Mucosa of stomach (tissue), 1 donor: Measurements from ENCODE around the gene GRIK2.
"Not testable (repeated sequence)": the region's sequence is repeated elsewhere in the genome, so short reads cannot be mapped to it uniquely, and the experiment has no call there.

Experiments
- H3K27me3 ChIP-seq: one replicate; pipeline ENCODE4 v1.7.0; 2013; ENCODE audit warnings: mild to moderate bottlenecking, low read length; ENCODE audit not compliant: control insufficient read depth, insufficient read depth
- H3K36me3 ChIP-seq: one replicate; pipeline ENCODE4 v1.7.0; 2013; ENCODE audit warnings: low read length; ENCODE audit not compliant: control insufficient read depth, insufficient read depth
- H3K4me1 ChIP-seq: one replicate; pipeline ENCODE4 v1.7.0; 2013; ENCODE audit warnings: mild to moderate bottlenecking, low read length; ENCODE audit not compliant: control insufficient read depth, insufficient read depth
- H3K4me3 ChIP-seq: one replicate; pipeline ENCODE4 v1.7.0; 2013; ENCODE audit warnings: low read length
- H3K9ac ChIP-seq: one replicate; pipeline ENCODE4 v1.7.0; 2013; ENCODE audit warnings: mild to moderate bottlenecking, low read length, moderate library complexity
- H3K9me3 ChIP-seq: one replicate; pipeline ENCODE4 v1.7.0; 2013; ENCODE audit warnings: mild to moderate bottlenecking, low read length, moderate library complexity; ENCODE audit not compliant: control insufficient read depth
- donor health status: Pancreatic carcinoma.

Gene GRIK2

GRCh38 chr6:101614774-101615173 is 221.3 kb downstream of the GRIK2 start:
- H3K27me3 ChIP-seq: no peaks in the 10 kb centered on the region
- H3K9me3 ChIP-seq: no peaks in the 10 kb centered on the region
- H3K36me3 ChIP-seq: no peaks in the 10 kb centered on the region
- no peak overlapping the region for H3K9ac ChIP-seq
- no peaks in the 10 kb centered on the region for H3K4me1 ChIP-seq
- H3K4me3 ChIP-seq: no peak overlapping the region

GRCh38 chr6:101626269-101626668 is 232.8 kb downstream of the GRIK2 start:
- Histone ChIP-seq H3K9ac (no peak overlapping the region), H3K36me3 (no peaks in the 10 kb centered on the region)

GRCh38 chr6:101630941-101631340 is 237.4 kb downstream of the GRIK2 start:
- no peak overlapping the region for H3K4me3 ChIP-seq
- H3K9ac ChIP-seq: no peak overlapping the region
- no peaks in the 10 kb centered on the region for H3K9me3 ChIP-seq
- no peaks in the 10 kb centered on the region for H3K27me3 ChIP-seq
- H3K4me1 ChIP-seq: no peaks in the 10 kb centered on the region
- no peaks in the 10 kb centered on the region for H3K36me3 ChIP-seq

More at GRCh38 chr6:101626269-101626668, 232.8 kb downstream of the GRIK2 start:
- H3K4me3 ChIP-seq: no peak overlapping the region
- no peaks in the 10 kb centered on the region for H3K27me3 ChIP-seq
- no peaks in the 10 kb centered on the region for H3K9me3 ChIP-seq
- no peaks in the 10 kb centered on the region for H3K4me1 ChIP-seq

- Histone ChIP-seq H3K4me3 (no peak overlapping the region), H3K27me3 (no peaks in the 10 kb centered on the region), H3K9ac (no peak overlapping the region), H3K36me3 (no peaks in the 10 kb centered on the region), H3K9me3 (no peaks in the 10 kb centered on the region), H3K4me1 (no peaks in the 10 kb centered on the region)
Observed at GRCh38 chr6:101633081-101633480, 239.6 kb downstream of the GRIK2 start.

- not testable (repeated sequence) for H3K4me1 ChIP-seq, H3K27me3 ChIP-seq, H3K9me3 ChIP-seq, H3K36me3 ChIP-seq, H3K4me3 ChIP-seq, H3K9ac ChIP-seq
Observed at GRCh38 chr6:101638865-101639264, 245.4 kb downstream of the GRIK2 start.

GRCh38 chr6:101640131-101640530 is 246.6 kb downstream of the GRIK2 start:
- H3K9me3 ChIP-seq: no peaks in the 10 kb centered on the region
- no peak overlapping the region for H3K4me3 ChIP-seq
- H3K27me3 ChIP-seq: no peaks in the 10 kb centered on the region
- H3K4me1 ChIP-seq: no peaks in the 10 kb centered on the region
- no peaks in the 10 kb centered on the region for H3K36me3 ChIP-seq
- no peak overlapping the region for H3K9ac ChIP-seq

- Histone ChIP-seq H3K4me1 (no peaks in the 10 kb centered on the region), H3K27me3 (no peaks in the 10 kb centered on the region), H3K9ac (no peak overlapping the region), H3K4me3 (no peak overlapping the region), H3K36me3 (no peaks in the 10 kb centered on the region), H3K9me3 (no peaks in the 10 kb centered on the region)
Observed at GRCh38 chr6:101645770-101646169, 252.3 kb downstream of the GRIK2 start.

- no peak overlapping the region for H3K9ac ChIP-seq
- H3K36me3 ChIP-seq: no peaks in the 10 kb centered on the region
- no peak overlapping the region for H3K4me3 ChIP-seq
- no peaks in the 10 kb centered on the region for H3K27me3 ChIP-seq
- H3K4me1 ChIP-seq: no peaks in the 10 kb centered on the region
- no peaks in the 10 kb centered on the region for H3K9me3 ChIP-seq
Observed at GRCh38 chr6:101650402-101651100, 257.0 kb downstream of the GRIK2 start.

GRCh38 chr6:101652079-101652478 is 258.6 kb downstream of the GRIK2 start:
- H3K4me3 ChIP-seq: no peak overlapping the region
- H3K36me3 ChIP-seq: no peaks in the 10 kb centered on the region
- H3K9ac ChIP-seq: no peak overlapping the region
- no peaks in the 10 kb centered on the region for H3K9me3 ChIP-seq
- no peaks in the 10 kb centered on the region for H3K4me1 ChIP-seq
- no peaks in the 10 kb centered on the region for H3K27me3 ChIP-seq

- Histone ChIP-seq H3K27me3 (no peaks in the 10 kb centered on the region), H3K9me3 (no peaks in the 10 kb centered on the region), H3K4me3 (no peak overlapping the region), H3K36me3 (no peaks in the 10 kb centered on the region), H3K4me1 (no peaks in the 10 kb centered on the region), H3K9ac (no peak overlapping the region)
Observed at GRCh38 chr6:101655109-101655508, 261.6 kb downstream of the GRIK2 start.

GRCh38 chr6:101662111-101662897 is 268.8 kb downstream of the GRIK2 start:
- Histone ChIP-seq H3K9ac (no peak overlapping the region), H3K9me3 (no peaks in the 10 kb centered on the region), H3K4me1 (no peaks in the 10 kb centered on the region), H3K4me3 (no peak overlapping the region), H3K36me3 (no peaks in the 10 kb centered on the region), H3K27me3 (no peaks in the 10 kb centered on the region)

GRCh38 chr6:101663100-101663499 is 269.6 kb downstream of the GRIK2 start:
- Histone ChIP-seq H3K4me1 (no peaks in the 10 kb centered on the region), H3K27me3 (no peaks in the 10 kb centered on the region), H3K9me3 (no peaks in the 10 kb centered on the region), H3K9ac (no peak overlapping the region), H3K36me3 (no peaks in the 10 kb centered on the region), H3K4me3 (no peak overlapping the region)
